ENCODE data around the gene OR2T34. TPM values are rescaled to one million over a fixed set of nuclear protein-coding genes. Genes with fewer than 3 reads are reported as not detected.

OR2T34 gene
- total RNA-seq, 3 donors from 2014 or later: not detected

DNA sequence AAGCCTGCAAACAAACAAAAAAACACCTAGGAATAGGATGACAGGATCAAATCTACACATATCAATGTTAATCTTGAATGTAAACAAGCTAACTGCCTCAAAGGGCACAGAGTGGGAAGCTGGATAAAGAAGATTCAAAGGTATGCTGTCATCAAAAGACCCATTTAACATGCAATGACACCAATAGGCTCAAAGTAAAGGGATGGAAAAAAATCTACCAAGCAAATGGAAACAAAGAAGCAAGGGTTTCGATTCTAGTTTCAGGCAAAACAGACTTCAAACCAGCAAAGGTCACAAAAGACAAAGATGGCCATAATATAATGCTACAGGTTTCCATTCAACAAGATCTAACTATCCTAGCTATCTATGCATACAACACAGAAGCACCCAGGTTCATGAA lies 39.2 kb upstream of the OR2T34 start:
- intact Hi-C loops (cut with DNase I; ENCODE audit: low total_unique reads): no loop called here
- no peaks in the 10 kb centered on the region for H3K9me3 ChIP-seq
- no peaks in the 10 kb centered on the region for H3K36me3 ChIP-seq
- no peaks in the 10 kb centered on the region for H3K4me1 ChIP-seq
- no peak for DNase-seq (ENCODE audit: low spot score in 2 of 2)
- H3K27me3 ChIP-seq: no peaks in the 10 kb centered on the region
- H3K4me3 ChIP-seq: no peak overlapping the region
- no peak overlapping the region for H3K27ac ChIP-seq
- TF ChIP-seq POLR2A (IDR thresholded peaks at IDR 0.05): no peak
- no peak for TF ChIP-seq POLR2AphosphoS5 (IDR thresholded peaks at IDR 0.05)
- TF ChIP-seq, protein P1, sequence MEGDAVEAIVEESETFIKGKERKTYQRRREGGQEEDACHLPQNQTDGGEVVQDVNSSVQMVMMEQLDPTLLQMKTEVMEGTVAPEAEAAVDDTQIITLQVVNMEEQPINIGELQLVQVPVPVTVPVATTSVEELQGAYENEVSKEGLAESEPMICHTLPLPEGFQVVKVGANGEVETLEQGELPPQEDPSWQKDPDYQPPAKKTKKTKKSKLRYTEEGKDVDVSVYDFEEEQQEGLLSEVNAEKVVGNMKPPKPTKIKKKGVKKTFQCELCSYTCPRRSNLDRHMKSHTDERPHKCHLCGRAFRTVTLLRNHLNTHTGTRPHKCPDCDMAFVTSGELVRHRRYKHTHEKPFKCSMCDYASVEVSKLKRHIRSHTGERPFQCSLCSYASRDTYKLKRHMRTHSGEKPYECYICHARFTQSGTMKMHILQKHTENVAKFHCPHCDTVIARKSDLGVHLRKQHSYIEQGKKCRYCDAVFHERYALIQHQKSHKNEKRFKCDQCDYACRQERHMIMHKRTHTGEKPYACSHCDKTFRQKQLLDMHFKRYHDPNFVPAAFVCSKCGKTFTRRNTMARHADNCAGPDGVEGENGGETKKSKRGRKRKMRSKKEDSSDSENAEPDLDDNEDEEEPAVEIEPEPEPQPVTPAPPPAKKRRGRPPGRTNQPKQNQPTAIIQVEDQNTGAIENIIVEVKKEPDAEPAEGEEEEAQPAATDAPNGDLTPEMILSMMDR (IDR thresholded peaks at IDR 0.05): no peak

DNA sequence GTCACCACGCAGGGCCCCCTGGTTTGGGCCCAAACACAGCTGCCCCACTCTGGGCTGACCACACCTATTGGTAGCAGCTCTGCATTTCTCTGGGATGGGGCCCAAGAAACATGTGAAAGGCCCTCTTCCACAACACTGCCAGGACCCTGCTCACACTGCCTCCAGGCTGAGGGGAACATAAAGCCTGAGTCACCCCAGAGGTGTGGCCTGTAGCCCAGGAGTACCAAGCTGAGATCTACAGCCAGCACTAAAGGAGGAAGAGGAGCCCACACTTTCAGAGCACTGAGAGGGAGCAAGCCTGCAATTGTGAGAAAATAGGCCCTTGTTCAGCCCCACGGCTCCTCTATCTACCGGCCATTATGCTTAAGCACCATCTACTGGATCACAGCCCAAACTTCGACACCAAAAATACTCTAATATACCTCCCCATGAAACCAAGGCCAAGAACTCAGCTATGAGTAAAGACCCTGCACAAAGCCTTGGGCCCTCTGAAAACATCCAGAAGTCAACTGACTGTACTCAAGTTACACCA lies 37.4 kb upstream of the OR2T34 start:
- no peak for DNase-seq (ENCODE audit: low spot score in 2 of 2)
- H3K4me3 ChIP-seq: no peak overlapping the region
- TF ChIP-seq POLR2A (IDR thresholded peaks at IDR 0.05): no peak
- no peak for TF ChIP-seq POLR2AphosphoS5 (IDR thresholded peaks at IDR 0.05)
- TF ChIP-seq, protein P1 (IDR thresholded peaks at IDR 0.05): no peak
- no peak overlapping the region for H3K27ac ChIP-seq
- intact Hi-C loops (cut with DNase I; ENCODE audit: low total_unique reads): no loop called here
- H3K4me1 ChIP-seq: no peaks in the 10 kb centered on the region
- no peaks in the 10 kb centered on the region for H3K36me3 ChIP-seq
- no peaks in the 10 kb centered on the region for H3K27me3 ChIP-seq
- H3K9me3 ChIP-seq: no peaks in the 10 kb centered on the region

DNA sequence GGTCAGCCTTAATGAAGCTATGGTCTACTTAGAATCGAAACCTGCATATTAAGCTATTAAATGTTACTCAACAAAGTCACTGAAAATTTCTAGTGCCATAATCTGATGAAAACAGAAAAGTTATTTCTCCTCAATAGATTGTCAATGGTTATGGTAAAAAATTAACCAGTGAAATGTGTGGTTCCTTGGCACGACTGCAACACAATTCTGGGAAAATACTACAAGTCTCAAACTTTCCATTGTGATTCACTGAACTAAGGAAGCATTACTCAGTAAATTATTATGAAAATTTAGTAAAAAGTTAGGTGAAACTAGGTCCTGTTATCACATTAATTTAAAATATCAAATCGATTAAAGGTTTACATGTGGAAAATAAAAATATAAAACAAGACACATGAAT lies 35.7 kb upstream of the OR2T34 start:
- no peak overlapping the region for H3K4me3 ChIP-seq
- no peaks in the 10 kb centered on the region for H3K4me1 ChIP-seq
- no peaks in the 10 kb centered on the region for H3K9me3 ChIP-seq
- intact Hi-C loops (cut with DNase I; ENCODE audit: low total_unique reads): no loop called here
- H3K27ac ChIP-seq: no peak overlapping the region
- TF ChIP-seq, protein P1 (IDR thresholded peaks at IDR 0.05): no peak
- TF ChIP-seq POLR2A (IDR thresholded peaks at IDR 0.05) (no peak), POLR2AphosphoS5 (IDR thresholded peaks at IDR 0.05) (no peak)
- H3K36me3 ChIP-seq: no peaks in the 10 kb centered on the region
- H3K27me3 ChIP-seq: no peaks in the 10 kb centered on the region
- no peak for DNase-seq (ENCODE audit: low spot score in 2 of 2)

DNA sequence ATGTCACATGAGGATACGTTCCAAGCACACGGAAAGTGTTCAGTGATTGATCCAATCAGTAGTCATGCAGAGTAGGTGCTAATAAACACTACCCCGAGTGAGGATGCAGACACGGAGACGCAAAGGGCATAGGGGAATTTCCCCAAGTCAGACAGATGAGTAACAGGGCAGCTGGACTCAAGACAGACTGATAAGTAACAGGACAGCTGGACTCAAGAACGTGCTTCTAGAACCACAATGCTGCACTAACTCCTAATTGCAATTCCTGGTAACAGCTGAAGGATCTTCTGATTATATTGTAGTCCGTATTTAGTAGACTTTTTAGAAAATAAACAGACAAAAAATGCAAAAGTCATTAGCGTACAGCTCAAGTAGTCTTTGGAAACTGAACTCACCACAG lies 24.8 kb upstream of the OR2T34 start:
- intact Hi-C loops (cut with DNase I; ENCODE audit: low total_unique reads): no loop called here
- no peak overlapping the region for H3K27ac ChIP-seq
- no peaks in the 10 kb centered on the region for H3K36me3 ChIP-seq
- H3K4me3 ChIP-seq: no peak overlapping the region
- H3K9me3 ChIP-seq: no peaks in the 10 kb centered on the region
- H3K27me3 ChIP-seq: no peaks in the 10 kb centered on the region
- TF ChIP-seq POLR2A (IDR thresholded peaks at IDR 0.05) (no peak), POLR2AphosphoS5 (IDR thresholded peaks at IDR 0.05) (no peak)
- TF ChIP-seq, protein P1 (IDR thresholded peaks at IDR 0.05): no peak
- no peaks in the 10 kb centered on the region for H3K4me1 ChIP-seq
- DNase-seq (ENCODE audit: low spot score in 2 of 2): no peak

DNA sequence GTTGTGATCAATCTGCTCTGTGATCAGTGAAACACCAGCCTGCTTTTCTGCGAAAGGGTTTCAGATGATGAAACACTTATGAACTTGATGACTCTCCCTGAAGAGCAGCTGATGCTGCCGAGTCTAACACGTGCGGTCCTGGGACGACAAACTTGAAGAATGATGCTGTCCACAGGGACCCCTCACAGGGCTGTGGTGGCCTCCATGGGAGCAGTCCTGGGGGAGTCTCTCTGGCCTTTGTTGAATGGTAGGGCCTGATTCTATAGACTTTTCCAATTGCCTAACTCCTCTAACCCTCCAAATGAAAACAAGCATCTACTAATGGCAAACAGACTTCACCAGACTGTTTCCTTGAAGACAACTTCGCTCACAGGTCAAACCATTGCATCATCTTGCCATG lies 23.0 kb upstream of the OR2T34 start, which contains the start of gene OR2T10:
TSS of gene OR2T10 (minus strand) at position 112 of the 400 bp plus-strand sequence. CDS start 3,932 bp downstream, outside the sequence.
- Histone ChIP-seq H3K4me3 (no peak within 1 kb of the TSS), H3K9me3 (no peaks in the 10 kb centered on the region), H3K36me3 (no peaks in the 10 kb centered on the region), H3K4me1 (no peaks in the 10 kb centered on the region), H3K27ac (no peak within 1 kb of the TSS), H3K27me3 (no peaks in the 10 kb centered on the region)
- no peak for TF ChIP-seq POLR2AphosphoS5 (IDR thresholded peaks at IDR 0.05)
- TF ChIP-seq POLR2A (IDR thresholded peaks at IDR 0.05): no peak
- TF ChIP-seq, protein P1 (IDR thresholded peaks at IDR 0.05): no peak
- intact Hi-C loops (cut with DNase I; ENCODE audit: low total_unique reads): no loop called here
- DNase-seq (ENCODE audit: low spot score in 2 of 2): no peak
